GM21576 (cell line): ENCODE data around the gene SCGB1D1.
"Not testable (repeated sequence)": the region's sequence is repeated elsewhere in the genome, so short reads cannot be mapped to it uniquely, and the experiment has no call there.

ENCODE experiments used
- ATAC-seq: cut with Tn5 transposase; IDR thresholded peaks from one replicate; pipeline ENCODE4 v1.9.1; 2021; ENCODE audit warnings: mild to moderate bottlenecking, moderate library complexity; ENCODE audit not compliant: unreplicated experiment

Gene SCGB1D1

GRCh38 chr11:62157603-62158002, 32.4 kb upstream of the SCGB1D1 start:
- no peak for ATAC-seq

GRCh38 chr11:62166371-62166770, 23.6 kb upstream of the SCGB1D1 start:
- no peak for ATAC-seq

GRCh38 chr11:62169448-62169847, 20.6 kb upstream of the SCGB1D1 start:
- ATAC-seq, result no peak

GRCh38 chr11:62169935-62170334, 20.1 kb upstream of the SCGB1D1 start:
- no peak for ATAC-seq

- no peak for ATAC-seq
These were observed 18.7 kb upstream of the SCGB1D1 start for GRCh38 chr11:62171261-62171723.

- no peak for ATAC-seq
These were observed 17.7 kb upstream of the SCGB1D1 start for GRCh38 chr11:62172294-62172693.

- no peak for ATAC-seq
These were observed 13.2 kb upstream of the SCGB1D1 start for GRCh38 chr11:62176766-62177165.

- ATAC-seq, result no peak
These were observed 10.0 kb upstream of the SCGB1D1 start for GRCh38 chr11:62179995-62180394.

- no peak for ATAC-seq
These were observed 8.9 kb upstream of the SCGB1D1 start for GRCh38 chr11:62181097-62181496.

- ATAC-seq, result no peak
These were observed 7.7 kb upstream of the SCGB1D1 start for GRCh38 chr11:62182147-62182891.

GRCh38 chr11:62186195-62186594, 3.8 kb upstream of the SCGB1D1 start:
- no peak for ATAC-seq

- no peak for ATAC-seq
These were observed 3.9 kb downstream of the SCGB1D1 start for GRCh38 chr11:62193952-62194351.

GRCh38 chr11:62195010-62195409, 5.0 kb downstream of the SCGB1D1 start:
- ATAC-seq, result not testable (repeated sequence)

GRCh38 chr11:62195945-62196344, 5.9 kb downstream of the SCGB1D1 start:
- ATAC-seq, result no peak

GRCh38 chr11:62197400-62197799, 7.4 kb downstream of the SCGB1D1 start:
- ATAC-seq, result not testable (repeated sequence)

GRCh38 chr11:62201376-62201775, 11.4 kb downstream of the SCGB1D1 start:
- no peak for ATAC-seq

- ATAC-seq, result no peak
These were observed 12.9 kb downstream of the SCGB1D1 start for GRCh38 chr11:62202910-62203309.

GRCh38 chr11:62204430-62204829, 14.4 kb downstream of the SCGB1D1 start:
- ATAC-seq, result no peak

- ATAC-seq, result no peak
These were observed 15.4 kb downstream of the SCGB1D1 start for GRCh38 chr11:62205441-62205840.

GRCh38 chr11:62206276-62207066, 16.5 kb downstream of the SCGB1D1 start:
- not testable (repeated sequence) for ATAC-seq

- ATAC-seq, result no peak
These were observed 18.7 kb downstream of the SCGB1D1 start for GRCh38 chr11:62208785-62209144.

GRCh38 chr11:62217191-62217748, 27.3 kb downstream of the SCGB1D1 start:
- ATAC-seq, result no peak
